HuH-7.5 (cell line): ENCODE results near the gene SERP2.
"Not testable (repeated sequence)": the region's sequence is repeated elsewhere in the genome, so short reads cannot be mapped to it uniquely, and the experiment has no call there.

Experiments used
- DNase-seq: peaks from one replicate; pipeline ENCODE4 v3.0.0; 2011; ENCODE audit warnings: low spot score

The SERP2 gene

DNA sequence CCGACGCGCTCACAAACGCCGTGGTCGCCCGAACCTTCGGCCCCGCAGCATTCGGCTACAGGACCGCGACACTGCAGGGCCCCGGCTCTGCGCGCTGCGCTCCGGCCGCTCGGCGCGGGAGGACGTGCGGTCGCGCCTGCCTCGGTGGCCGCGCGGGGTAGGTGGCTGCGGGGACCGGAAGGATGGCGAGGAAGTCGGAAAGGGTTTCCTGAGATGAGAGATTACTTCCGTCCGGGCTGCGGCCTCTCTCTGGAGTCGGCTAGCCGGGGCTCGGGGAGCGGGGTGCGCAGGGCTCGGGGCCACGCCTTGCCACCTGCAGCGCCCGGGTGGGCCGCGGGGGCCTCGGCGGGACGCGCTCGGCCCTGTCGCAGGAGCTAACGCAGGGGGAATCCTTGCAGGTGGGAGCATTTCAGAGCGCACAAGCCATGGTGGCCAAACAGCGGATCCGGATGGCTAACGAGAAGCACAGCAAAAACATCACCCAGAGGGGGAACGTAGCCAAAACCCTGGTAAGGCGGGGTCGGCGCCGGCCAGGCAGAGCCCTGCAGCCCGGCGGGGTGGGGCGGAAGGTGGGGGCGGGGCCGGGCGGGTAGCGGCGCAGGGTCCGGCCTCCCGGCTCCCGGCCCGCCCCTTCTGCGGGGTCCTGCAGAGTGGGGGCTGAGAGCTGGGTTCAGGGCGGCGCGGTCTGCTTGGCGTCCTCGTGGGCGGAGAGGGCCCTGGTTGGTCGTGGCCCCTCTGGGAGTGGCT is at the start of gene SERP2:
SERP2 (plus strand) TSS at position 224 of the 747 bp plus-strand sequence; CDS start at position 426, 202 bp downstream.
- DNase-seq = peak; percentile 35

DNA sequence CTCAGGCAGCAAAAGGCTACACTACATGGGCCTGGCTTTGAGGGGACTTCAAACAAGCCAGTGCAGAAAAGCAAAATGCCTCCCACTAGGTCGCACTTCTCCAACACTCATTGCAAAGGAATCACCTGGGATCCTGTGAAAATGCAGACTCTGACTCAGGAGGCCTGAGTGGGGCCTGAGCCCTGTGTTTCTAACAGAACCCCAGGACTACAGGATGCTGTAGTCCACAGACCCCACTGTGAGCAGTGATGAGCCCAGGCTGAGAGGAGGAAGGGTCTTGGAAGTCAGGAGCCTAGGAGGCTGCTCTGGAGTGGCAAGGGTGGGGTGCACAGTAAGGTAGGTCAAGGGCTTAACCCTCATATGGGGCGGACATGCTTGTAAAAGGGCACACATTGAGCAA is 46.7 kb upstream of the SERP2 start:
- DNase-seq = no peak

DNA sequence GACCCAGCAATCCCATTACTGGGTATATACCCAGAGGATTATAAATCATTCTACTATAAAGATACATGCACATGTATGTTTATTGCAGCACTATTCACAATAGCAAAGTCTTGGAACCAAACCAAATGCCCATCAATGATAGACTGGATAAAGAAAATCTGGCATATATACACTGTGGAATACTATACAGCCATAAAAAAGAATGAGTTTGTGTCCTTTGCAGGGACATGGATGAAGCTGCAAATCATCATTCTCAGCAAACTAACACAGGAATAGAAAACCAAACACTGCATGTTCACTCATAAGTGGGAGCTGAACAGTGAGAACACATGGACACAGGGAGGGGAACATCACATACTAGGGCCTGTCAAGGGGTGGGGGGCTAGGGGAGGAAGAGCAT is 44.6 kb upstream of the SERP2 start:
- not testable (repeated sequence) for DNase-seq

DNA sequence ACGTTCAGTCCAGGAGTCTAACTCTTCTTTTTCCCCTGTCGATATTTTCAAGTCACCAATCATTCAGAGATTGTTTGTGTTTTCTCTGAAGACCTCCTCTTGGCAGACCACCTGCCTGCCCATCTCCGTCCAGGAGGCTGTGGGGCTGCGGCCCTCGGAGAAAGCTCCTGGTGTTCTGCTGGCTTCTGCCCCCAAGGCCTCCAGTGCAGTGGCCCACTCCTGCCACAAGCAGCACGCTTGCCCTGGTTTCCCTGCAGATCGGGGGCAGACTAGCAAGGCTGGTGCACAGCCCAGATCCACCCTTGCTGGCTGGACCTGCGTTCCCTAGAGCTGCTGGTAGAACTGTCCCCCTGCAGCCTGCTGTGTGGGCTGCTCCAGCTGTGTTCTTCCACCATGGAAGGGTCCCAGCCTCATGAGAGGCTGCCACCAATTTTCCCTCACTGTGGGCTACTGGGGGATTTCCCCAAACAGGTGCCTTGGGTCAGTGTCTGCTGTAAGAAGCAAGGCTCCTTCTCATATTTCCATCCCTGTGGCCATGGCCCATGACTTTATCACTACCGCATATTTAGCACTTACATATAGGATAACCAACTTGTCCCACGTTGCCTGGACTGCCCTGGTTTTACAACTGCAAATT is 43.6 kb upstream of the SERP2 start:
- DNase-seq = no peak

DNA sequence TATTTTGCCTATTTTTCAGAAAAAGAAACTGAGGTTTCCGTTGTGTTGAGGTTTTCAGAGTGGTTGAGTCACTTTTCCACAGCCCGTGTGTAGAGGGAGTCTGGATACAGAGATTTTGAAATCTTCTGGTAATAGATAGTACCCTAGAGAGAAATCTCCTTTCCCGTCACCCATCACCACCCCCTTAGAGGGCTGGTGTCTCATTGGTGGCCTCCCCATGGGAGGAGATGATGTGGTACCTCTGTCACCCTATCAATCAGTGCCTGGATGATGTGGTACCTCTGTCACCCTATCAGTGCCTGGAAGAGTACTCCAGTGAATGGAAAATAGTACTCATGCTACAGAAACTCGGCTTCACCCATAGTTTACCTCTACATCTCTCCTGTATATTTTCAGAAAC is 42.2 kb upstream of the SERP2 start:
- no peak for DNase-seq

DNA sequence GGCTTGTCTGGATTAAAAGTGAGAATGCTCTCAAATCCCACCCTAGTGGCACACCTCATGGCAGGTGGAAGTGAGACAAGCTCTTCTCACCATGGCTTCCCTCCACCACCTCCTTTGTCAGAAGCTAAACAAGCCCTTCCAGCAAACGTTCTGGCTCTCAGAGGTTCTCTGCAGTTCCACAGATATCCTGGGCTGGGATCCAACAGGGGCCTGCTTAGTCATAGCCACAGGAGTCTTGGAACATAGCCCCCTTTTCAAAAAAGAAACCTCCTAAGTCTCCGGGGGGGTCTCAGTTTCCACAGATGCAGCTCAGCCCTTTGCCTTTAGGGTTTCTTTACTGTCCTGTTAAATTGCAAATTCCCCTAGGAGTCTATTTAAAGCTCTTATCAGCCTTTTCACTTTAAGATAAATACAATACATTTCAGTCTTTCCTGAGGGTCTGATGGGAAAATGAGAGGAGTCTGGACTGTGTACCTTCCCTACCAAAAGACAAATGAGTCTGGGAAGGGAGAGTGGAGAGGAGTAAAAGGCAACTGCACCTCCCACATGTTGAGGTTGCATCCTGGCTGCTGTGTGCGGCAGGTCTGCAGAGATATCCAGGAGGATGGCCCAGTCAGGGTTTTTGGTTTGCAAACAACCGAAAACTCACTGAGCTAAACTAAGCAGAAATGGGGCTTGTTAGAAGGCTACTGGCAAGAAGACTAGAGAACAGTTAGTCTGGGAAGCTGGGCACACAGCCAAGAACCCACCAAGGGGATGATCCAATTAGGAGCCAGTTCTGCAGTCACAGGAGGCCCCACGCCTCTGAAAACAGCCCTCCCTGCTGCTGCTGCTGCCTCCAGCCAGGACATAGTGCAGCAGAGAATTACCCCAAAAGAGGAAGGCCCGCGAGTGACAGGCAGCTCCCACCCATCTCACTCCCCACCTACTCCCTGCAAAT is 41.4 kb upstream of the SERP2 start:
- no peak for DNase-seq

DNA sequence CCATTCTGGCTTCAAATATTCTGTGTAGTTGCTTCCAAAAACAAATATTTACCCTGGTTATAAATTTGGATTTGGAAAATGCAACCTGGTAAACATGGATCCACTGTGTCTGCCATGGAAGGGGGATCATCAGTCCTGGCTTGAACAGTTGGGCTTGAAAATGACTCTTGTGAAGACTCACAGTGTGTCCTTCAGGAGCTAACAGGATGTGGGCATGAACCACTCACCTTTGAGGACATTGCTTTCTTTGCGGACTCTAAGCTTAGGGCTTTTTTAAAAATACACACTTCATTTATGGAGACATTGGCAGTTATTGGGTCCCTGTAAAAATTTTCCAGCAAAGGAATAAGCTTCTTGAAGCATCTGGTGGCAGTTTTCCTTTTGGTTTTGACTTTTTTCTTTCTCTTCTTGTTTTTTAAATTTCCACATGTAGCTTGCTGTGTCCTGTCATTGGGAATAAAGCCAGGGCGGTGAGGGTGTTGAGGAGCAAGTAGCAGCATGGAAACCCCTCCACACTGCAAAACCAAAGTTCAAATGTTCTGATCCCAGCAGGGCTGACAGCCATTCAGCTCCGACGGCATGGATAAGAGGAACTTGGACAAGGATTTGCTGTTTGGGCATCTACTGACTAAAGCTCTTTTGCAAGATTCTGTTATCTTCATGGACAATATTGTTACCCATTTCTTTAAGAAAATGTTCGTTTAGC is 39.5 kb upstream of the SERP2 start:
- no peak for DNase-seq

DNA sequence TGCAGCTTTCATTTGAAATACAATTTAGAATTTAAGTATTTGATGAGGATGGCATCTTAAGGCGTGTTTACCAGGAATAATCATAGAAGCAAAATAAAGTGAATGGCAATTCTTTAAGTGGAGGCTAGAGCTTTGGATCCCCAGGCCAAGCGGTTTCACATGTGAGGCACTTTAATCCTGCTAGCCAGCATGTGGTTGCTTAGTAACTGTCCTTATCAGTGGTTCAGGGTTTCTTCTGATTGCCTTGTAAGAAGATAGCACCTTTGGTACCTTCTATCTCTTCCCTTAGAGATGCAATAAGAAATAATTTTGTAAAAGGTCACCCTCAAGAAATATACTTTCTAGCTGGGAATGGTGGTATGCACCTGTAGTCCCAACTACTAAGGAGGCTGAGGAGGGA is 38.9 kb upstream of the SERP2 start:
- no peak for DNase-seq

DNA sequence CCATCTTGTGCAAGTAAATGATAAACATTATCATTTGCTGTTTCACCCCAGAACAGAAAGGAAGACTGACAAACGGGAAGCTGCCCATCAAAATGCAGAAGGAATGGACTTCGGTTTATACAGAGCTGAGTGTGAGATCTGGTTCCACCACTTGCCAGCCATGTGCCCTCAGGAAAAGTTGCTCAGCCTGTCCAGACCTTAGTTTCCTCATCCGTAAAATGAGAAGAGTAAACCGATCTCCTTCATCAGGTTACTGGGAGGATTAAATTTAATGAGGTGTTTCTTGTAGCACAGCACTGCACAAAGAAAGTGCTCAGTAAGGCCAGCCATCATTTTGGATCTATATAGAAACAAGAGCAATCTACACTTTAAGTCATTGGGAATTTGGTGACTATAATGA is 36.7 kb upstream of the SERP2 start:
- DNase-seq = no peak

DNA sequence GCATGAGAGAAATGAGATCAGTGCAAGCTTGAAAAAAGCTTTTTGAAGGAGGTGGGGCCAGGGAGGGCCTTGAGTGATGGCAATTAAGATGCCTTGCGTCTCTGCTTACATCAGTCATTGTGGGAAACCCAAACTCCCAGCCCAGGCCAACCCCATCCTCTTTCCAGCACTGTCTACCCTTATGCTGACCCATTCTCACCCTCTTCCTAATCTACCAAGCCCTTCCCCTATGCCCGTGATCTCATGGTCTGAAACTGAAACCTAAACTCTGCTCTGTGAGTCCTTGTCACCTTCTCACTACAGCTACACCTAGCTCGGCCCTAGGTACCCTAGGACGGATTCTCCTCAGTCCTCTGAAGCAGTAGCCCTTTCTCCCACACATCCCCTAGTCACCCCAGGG is 36.0 kb upstream of the SERP2 start:
- no peak for DNase-seq

DNA sequence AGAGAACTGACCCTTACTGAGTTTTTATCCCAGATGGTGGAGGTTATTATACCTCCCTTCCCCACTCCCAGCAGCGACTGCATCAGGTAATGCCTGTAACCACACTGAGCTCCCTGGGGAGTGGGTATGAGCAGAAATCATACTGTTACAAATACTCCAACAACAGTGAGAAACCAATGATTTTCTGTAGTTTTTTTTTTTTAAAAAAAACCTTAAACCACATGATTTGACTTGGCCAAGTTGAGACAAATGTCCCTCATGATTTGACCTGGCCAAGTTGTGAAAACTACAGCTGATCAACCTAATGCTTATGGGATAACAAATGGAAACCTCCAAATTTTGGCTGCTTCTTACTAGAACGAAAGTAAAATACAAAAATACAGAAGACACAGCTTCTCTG is 33.1 kb upstream of the SERP2 start:
- DNase-seq = no peak

DNA sequence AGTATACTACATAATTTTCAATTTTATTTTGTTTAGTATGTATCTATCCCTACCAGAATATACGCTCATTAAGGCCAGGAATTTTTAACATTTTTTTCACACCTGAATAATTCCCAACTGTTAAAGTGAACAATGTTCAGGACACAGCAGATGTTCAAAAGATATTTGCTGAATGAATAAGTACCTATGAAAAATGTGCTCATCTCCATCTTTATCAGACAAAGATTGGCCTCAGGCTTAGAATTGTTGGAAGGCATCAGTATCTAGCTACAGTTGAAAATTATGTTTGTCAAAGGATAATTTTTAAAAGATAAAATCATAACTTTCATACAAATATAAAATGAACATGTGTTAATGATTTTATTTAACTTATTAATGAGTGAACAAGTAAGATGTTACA is 30.9 kb upstream of the SERP2 start:
- no peak for DNase-seq

DNA sequence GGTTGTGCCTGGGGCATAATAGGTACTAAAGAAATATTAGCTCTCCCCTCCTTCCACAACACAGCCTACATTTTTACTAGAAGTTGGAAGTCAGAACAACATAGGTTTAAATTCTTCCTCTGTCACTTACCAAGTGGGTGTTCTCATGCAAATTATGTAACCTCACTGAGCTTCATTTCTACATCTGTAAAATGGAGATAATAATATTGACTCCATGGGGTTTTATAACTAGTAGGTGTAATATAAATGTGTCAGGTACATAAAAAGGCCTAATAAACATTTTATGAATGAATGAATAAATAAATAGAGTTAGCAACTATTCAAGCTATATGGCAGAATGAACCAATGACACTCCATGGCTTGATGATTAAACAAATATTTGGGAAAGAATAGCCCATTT is 27.1 kb upstream of the SERP2 start:
- DNase-seq = no peak

DNA sequence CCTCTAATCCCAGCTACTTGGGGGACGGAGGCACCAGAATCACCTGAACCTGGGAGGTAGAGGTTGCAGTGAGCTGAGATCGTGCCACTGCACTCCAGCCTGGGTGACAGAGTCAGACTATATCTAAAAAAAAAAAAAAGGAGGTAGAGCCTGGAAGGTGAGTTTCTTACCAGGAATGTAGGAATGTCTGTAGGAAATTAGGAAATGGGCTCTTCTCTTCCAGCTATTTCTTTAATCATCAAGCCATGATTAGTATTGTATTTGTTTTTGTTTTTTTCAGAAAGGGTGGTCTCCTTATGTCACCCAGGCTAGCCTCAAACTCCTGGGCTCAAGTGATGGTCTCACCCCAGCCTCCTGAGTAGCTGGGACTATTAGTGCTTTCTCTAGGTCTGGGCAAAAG is 26.3 kb upstream of the SERP2 start:
- no peak for DNase-seq

DNA sequence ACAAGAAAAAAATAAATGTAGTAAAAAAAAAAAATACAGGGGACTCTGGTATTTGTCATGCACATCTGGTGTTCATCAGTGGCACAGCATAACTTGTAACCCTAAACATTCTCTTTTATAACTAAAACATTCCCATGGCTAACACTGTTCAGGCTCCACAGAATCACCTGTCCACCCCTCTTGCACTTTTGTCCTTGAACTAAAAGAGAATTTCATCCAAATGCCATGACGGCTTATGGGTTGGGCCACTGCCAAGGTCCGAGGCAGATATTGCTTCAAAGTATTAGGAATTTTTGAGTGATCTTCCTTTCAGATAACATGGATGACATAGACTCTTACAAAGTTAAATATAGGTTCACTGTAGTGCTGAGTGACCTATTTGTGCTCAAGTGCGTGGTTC is 25.7 kb upstream of the SERP2 start:
- DNase-seq = no peak

DNA sequence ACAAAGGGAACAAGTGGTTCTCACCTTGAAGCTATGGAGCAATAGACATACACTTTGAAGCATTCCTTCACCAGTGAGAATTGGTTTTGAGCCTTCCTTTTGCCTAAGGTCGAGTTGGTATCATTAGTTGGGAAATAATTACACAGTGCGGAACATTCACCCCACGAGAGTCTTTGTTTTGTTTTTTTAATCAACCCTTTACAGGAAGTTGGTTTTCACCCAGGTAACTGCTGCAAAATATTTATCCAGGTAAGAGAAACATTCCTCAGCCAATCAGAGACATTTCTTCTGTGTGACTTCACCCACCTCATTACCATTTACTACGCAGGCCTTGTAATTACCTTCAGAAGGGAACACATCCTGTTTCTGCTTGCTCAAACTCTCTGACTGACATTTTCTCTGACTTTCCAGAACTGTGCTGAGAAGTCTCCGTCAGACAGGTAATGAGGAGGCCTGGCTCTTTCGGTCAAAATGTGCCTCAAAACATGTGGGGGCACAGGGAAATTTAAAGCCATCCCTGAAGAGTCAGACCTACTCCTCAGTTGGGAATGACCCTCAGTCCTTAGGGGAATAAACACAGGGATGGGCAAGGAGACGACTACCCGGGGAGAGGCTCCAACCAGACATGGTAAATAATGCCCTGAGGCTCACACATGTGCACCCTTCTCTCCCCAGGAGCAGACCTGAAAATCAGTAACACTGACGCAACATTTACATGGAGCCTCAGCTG is 22.7 kb upstream of the SERP2 start:
- DNase-seq = no peak

DNA sequence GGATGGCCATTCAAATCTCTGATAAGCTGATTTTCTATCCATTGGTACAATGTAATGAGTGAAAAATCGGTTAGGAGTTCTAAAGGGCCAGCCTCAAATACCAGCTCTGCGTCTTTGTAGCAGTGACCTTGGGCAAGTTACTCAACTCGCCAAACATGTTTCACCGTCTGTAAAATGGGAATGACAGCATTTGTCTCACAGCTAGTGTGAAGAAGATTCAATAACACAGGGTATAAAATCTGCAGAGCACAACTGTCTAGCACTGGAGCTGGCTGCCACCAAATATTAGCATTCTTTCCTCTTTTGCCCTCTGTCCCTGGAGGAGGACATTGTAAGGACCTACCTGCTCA is 22.1 kb upstream of the SERP2 start:
- DNase-seq = no peak

DNA sequence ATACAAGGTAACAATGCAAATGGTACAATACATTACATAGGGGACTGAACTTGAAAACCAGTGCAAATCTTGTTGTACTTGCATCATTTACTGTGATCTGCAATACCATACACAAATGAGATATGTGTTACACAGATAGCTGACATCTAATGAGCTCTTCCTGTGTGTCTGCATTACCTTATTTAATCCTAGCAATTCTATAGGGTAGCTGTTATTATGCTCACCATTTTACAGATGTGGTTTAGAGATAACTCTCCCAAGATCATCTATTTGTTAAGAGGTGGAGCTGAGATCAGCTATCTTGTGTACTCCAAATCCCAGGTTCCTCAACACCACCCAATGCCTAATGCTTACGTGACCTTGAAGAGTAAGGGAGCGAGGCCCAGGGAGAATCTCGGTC is 21.4 kb upstream of the SERP2 start:
- no peak for DNase-seq

DNA sequence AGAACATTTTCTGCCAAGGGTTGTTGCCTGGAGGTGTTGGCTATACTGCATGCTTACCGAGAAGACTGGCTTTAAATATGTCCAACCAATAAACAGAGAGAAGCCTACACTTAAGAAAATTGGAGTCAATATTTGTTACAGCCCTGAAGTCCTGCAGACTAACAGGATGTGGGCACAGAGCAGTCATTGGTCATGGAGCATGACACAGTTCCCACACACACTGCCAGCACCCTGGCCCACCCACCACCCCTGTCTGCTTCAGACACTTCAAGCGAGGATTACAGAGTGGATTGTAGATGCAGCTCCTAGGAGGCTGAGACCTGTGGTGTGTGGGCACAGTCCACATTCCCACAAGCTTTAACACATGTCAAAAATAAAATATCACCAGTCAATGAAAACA is 21.0 kb upstream of the SERP2 start:
- no peak for DNase-seq

DNA sequence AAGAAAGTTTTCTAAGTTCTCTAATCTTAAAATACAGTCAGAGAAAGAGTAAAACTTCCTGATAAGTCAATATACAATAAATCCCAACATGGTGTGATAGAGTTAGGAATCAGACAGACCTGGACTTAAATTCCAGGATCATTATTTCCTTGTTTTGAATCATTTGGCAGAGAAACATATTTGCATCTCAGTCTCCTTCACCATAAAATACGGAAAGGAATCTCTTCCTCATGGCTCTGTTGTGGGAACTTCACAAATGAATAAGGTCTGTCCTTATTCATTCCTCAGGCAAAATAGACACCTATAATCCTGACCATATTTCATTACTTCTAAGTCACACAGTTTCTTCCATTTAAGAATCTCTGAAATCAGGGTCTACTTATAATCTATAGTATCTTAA is 19.3 kb upstream of the SERP2 start:
- DNase-seq = no peak

DNA sequence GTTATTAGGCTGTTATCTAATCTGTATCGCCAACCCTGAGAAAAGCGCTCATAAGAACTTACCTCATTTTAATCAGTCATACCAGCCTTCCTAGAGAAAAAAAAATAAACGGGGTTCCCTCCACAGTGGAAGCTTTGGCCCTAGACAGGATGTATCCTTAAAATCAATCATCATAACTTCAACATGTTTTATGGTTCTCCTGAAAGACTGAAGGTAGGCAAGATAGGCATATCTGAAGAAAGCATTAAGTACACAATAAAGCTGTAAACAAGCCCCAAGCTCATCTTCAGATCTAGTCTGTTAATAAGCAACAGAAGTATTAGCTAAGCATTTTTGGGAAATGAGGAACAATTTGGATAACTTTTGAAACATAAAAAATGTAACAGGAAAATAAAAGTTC is 18.7 kb upstream of the SERP2 start:
- DNase-seq = no peak

DNA sequence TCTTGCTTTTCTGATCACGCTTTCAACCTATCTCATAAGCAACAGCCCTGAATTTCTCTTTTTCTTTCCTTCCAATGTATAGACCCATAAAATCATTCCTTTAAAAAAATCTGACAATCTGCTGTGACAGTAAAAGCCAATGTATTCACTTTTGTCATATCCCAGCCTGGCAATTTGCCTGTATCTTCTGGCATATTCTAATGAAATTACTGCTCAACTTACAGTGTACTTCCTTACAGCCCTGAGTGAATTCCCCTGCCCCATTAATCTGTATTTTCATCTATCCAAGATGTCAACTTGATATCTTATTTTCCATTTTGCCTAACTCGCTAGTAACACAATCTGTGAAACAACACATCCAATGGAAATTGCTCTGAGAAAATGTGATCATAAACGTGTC is 18.0 kb upstream of the SERP2 start:
- no peak for DNase-seq
